ENCODE measurements around the gene NACC1.

DNA sequence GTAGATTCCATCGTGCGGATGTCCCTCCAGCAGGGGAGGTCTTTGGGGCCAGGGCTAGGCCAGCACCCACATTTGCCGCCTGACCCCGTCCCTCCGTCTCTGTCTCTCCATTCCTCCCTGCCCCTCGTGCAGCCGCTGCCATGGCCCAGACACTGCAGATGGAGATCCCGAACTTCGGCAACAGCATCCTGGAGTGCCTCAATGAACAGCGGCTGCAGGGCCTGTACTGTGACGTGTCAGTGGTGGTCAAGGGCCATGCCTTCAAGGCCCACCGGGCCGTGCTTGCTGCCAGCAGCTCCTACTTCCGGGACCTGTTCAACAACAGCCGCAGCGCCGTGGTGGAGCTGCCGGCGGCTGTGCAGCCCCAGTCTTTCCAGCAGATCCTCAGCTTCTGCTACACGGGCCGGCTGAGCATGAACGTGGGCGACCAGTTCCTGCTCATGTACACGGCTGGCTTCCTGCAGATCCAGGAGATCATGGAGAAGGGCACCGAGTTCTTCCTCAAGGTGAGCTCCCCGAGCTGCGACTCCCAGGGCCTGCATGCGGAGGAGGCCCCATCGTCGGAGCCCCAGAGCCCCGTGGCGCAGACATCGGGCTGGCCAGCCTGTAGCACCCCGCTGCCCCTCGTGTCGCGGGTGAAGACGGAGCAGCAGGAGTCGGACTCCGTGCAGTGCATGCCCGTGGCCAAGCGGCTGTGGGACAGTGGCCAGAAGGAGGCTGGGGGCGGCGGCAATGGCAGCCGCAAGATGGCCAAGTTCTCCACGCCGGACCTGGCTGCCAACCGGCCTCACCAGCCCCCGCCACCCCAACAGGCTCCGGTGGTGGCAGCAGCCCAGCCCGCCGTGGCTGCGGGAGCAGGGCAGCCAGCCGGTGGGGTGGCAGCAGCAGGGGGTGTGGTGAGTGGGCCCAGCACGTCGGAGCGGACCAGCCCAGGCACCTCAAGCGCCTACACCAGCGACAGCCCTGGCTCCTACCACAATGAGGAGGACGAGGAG is 17.3 kb downstream of the NACC1 start:
- TF ChIP-seq POLR2A (IDR thresholded peaks at IDR 0.05), result no peak
- TF ChIP-seq, protein P1, sequence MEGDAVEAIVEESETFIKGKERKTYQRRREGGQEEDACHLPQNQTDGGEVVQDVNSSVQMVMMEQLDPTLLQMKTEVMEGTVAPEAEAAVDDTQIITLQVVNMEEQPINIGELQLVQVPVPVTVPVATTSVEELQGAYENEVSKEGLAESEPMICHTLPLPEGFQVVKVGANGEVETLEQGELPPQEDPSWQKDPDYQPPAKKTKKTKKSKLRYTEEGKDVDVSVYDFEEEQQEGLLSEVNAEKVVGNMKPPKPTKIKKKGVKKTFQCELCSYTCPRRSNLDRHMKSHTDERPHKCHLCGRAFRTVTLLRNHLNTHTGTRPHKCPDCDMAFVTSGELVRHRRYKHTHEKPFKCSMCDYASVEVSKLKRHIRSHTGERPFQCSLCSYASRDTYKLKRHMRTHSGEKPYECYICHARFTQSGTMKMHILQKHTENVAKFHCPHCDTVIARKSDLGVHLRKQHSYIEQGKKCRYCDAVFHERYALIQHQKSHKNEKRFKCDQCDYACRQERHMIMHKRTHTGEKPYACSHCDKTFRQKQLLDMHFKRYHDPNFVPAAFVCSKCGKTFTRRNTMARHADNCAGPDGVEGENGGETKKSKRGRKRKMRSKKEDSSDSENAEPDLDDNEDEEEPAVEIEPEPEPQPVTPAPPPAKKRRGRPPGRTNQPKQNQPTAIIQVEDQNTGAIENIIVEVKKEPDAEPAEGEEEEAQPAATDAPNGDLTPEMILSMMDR (IDR thresholded peaks at IDR 0.05), result no peak

All from testis (tissue), 2 donors.